AG09319 (cell line): ENCODE data around the gene IGFBP7.

Experiments used
- DNase-seq: peaks from one replicate; pipeline ENCODE4 v3.0.0-alpha.2; 2010; ENCODE audit warnings: low read depth; ENCODE audit errors: extremely low read depth
- TF ChIP-seq, protein P1 (sequence below): IDR thresholded peaks from 2 replicates; pipeline ENCODE4 v1.5.1; 2011; ENCODE audit warnings: low read depth, mild to moderate bottlenecking, inconsistent platforms, low read length, moderate library complexity

The IGFBP7 gene

DNA sequence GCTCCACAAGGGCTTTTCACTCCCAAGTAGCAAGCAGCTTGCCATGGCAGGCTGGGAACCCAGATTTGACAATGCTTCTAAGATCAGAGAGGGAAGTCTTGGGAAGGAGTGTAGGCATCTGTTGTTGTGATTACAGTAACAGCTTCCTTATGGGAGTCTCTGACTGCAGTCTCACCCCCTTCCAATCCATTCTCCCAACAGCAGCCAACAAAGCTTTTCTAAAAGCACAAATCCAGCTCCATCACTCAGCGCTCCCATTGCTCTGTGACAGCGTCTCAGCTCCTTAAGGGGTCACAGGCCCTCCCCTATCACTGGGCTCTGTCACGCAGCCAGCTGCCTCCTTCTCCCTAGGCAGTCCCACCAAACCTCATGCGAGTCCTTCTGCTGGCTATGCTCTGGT, 7.1 kb downstream of the IGFBP7 start:
- TF ChIP-seq, protein P1, sequence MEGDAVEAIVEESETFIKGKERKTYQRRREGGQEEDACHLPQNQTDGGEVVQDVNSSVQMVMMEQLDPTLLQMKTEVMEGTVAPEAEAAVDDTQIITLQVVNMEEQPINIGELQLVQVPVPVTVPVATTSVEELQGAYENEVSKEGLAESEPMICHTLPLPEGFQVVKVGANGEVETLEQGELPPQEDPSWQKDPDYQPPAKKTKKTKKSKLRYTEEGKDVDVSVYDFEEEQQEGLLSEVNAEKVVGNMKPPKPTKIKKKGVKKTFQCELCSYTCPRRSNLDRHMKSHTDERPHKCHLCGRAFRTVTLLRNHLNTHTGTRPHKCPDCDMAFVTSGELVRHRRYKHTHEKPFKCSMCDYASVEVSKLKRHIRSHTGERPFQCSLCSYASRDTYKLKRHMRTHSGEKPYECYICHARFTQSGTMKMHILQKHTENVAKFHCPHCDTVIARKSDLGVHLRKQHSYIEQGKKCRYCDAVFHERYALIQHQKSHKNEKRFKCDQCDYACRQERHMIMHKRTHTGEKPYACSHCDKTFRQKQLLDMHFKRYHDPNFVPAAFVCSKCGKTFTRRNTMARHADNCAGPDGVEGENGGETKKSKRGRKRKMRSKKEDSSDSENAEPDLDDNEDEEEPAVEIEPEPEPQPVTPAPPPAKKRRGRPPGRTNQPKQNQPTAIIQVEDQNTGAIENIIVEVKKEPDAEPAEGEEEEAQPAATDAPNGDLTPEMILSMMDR = no peak
- no peak for DNase-seq

DNA sequence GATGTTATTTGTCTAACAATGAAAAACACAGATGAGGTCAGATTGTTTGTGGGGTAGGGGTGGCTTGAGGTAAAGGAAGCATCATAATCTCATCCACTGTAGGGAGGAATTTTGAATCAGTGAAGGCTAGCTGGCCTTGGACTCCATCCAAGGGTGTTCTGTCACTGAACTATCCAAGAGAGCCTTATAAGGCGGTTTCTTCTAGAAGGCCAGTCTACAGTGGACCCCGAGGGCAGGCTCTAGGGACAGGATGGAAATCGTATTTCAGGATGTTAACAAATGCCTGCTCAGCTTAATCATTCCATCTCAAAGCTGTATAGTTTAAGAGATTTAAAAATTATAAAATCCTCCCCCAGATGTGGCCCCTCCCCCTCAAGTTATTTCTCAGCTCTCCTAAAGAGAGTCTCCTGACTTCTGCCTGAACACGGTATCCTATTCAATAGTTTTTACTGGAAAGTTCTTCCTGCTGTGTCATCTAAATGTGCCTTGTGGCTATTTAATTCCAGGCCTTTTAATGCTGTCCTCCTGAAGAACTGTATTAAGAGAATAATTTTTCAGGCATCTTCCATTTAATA, 8.0 kb downstream of the IGFBP7 start:
- DNase-seq = no peak
- TF ChIP-seq, protein P1 = no peak

DNA sequence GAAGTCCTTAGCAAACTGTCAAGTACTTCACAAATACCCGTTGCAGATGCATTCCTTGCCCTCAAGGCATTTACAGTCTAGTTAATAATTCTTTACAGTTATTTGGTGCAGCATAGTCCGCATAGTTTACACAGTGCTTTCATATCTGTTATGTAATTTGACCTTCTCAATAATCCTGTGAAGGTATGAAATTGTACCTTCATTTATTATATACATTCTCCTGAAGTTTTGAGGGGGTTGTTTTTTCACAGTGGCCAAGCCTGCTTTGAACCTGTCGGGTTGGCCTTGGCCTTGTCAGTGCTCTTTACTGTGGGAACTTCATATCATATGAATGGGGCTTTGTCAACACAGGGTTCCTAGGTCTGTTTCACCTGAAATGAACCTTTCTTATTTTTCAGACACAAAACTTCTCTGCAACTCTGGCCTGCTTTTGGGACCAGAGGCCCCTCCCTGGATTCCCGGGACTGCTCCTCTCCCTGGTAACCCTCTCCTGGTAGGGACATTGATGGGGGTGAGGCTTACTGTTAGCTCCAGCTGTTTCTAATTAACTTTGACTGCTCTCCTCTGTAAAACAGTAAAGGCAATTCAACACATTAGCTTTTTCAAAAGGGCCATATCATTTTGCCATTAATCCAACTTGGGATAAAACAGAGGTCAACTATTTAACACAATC, 9.1 kb downstream of the IGFBP7 start:
- TF ChIP-seq, protein P1 = no peak
- no peak for DNase-seq

DNA sequence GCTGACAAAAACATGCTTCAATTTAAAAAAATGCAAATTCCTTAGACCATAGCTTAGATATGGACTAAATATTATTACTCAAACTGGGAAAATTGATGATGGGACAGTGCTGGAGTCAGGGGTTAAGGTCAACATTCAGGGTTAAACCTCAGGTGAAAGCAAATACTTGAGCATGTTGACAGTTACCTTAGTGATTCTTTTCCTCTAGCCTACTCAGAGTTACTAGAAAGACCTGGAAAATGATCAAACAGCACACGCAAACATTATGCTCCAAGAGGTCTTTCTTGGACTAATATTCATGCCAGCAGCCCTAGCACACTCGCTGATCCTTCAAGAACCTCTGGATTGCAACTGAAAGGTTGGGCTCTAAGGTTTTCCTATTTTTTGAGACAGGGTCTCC, 10.8 kb downstream of the IGFBP7 start:
- TF ChIP-seq, protein P1 = no peak
- DNase-seq = no peak

GRCh38 chr4:57098941-57099340, 11.2 kb downstream of the IGFBP7 start:
- TF ChIP-seq, protein P1 = no peak
- peak; percentile 57 for DNase-seq

- DNase-seq = no peak
- TF ChIP-seq, protein P1 = no peak
Observed at GRCh38 chr4:57098415-57098814, 11.8 kb downstream of the IGFBP7 start.

DNA sequence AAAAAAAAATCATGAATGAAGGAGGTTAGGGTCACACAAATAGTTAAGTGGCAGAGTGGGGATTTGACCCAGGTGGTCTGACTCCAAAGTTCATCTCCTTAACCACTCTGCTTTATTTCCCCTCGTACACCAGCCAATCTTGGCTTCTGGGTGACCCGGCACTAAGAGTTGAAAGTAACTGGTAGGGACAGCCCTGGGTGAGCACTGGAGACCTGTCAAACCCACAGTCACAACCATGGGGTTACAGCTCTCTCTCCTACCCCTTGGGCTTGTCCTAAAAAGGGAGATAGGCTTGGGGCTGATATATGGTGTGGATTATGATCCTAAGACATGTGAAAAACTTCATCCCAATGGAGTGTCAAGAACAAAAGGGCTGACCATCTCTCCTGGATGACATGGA, 12.5 kb downstream of the IGFBP7 start:
- TF ChIP-seq, protein P1 = no peak
- no peak for DNase-seq
